Measurements from ENCODE around the gene SH3BGR.

The SH3BGR gene

DNA sequence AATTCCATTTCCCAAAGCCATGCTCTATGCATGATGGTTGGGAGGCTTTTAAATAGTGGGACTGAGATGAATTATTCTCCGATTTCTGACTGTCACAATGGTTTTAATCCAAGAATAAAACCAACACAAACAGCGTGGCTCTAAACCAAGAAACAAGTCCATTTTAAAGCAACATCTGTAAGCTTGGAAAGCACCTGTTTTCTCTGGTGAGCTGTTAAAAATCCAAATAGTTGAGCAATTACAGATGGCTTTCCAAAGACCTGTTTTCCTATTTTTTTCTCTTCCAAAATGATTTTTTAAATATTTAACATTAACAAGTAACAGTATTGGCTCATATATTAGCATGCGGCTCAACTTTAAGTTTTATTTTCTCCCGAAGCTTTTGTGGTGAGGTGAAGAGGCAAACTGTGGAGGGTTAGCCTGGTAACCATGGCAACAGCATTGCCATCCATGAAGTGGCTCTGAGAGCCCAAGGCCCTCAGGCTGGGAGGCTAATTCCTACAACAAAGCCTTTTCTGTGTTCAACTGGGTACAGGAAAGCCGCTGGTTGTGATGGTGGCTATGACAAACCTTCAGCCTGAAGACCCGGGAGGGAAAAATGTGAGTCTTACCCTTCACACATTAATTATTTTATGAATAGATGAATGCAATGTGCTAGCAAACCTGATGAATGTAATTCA is 104.3 kb downstream of the SH3BGR start:
- no peak for DNase-seq

DNA sequence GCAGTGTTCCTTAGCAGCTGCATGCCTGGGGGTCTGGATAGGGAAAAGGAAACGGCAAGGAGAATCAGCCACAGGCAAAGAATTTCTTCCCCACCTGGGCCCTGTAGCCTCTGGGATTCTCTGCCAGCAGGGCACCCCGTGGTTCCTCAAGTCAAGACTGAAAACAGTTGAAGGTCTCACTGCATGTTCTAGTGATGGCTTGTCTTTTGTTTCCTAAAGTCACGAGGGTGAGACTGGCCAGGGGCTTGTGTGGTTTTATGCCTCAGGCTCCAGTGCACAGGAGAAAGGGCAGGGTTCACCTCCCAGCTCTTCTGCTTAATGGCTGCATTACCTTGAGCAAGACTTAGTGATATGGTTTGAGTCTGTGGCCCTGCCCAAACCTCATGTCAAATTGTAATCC is 107.7 kb downstream of the SH3BGR start:
- no peak for DNase-seq

DNA sequence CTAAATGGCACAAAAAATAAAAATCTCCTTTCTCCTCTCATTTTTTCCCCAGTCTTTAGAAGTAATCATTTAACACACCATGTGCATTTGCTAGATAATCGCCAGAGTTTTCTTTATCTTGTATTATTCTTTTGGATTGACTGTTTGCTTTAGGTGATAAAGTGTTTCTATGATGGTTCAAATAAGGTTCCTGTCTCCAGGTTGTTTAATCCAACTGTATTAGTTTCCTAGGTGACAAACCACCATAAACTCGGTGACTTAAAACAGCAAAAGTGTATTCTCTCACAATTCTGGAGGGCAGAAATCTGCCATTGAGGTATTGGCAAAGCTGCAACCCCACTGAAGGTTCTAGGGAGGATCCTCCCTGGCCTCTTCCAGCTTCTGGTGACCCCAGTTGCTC is 109.4 kb downstream of the SH3BGR start:
- no peak for DNase-seq

DNA sequence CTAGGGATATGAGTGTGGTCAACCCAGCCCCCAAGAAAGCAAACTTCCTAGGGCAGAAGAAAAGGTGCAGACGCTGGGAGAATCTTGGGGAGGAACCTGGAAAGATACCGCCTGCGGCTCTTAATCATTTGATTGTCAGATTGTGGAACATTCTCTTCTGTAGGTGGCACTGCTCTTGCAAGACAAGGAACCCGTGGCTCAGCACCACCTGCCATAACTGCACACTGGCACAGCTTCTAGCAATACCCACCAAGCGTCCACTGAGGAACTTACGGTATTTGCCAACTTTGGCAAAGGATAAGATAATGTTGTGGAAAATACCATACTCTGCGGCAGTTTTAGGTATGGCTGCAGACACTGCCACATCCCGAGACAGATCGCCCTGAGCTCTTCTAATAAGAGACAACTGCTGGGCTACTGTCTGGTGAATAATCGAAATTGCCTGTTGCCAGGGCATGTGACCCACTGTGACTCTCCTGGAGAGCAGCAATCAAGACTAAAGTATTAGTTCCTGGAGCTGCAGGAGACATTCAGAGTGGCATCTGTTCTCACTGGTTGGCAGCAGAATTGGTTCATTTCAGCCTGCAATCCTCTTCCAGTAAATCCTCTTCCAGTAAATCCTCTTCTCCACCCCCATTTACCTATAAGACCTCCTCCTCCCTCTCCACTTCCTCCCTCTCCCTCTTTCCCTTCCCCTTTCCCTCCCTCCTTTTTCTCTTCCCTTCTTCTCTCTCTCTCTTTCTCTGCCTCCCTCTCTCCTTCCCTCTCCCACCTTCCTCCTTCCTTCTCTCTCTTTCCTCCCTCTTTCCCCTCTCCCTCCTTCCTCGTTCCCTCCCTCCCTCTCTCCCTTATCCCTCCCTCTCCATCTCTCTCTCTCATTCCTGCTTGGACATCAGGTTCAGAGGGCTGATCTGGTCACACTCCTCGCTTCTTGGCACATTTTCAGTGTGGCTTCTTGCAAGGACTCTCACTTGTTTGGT is 111.3 kb downstream of the SH3BGR start:
- DNase-seq: no peak

DNA sequence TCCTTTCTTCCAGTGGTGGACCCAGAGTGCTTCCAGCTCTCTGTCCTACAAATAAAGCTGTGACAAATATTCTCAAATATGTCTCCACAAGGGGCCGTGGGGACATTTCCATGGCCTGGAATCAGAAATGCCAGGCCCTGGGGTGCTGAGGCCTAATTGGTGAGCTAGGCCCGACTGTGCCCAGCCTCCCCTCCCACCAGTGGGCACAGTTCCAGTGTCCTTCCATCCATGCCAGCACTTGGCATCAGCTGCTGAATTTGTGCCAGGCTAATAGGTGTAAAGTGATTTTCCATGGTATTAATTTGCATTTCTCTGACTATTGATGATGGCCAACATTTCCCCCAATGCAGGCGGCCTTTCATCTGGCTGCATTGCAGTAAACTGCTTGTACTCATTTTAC is 112.4 kb downstream of the SH3BGR start:
- no peak for DNase-seq
